Measurements from ENCODE around the gene KYAT1. TPM values are rescaled to one million over a fixed set of nuclear protein-coding genes. Genes with fewer than 3 reads are reported as not detected.

The KYAT1 gene
- total and polyA plus RNA-seq, 2 of the 13 experiments (the other 11 are each of a cell fraction or from before 2014, with no cell fraction given) = 9.2 to 46.5 TPM

GRCh38 chr9:128927731-128928411 is 46.1 kb upstream of the KYAT1 start (continued):
- TF ChIP-seq ZNF574 (CRISPR knock-in tag; IDR thresholded peaks at IDR 0.05) (no peak), LRRFIP1 (CRISPR knock-in tag; conservative IDR thresholded peaks at IDR 0.05) (no peak), EEA1 (CRISPR knock-in tag; IDR thresholded peaks at IDR 0.05; ENCODE audit: borderline replicate concordance) (no peak), UBTF (CRISPR knock-in tag; IDR thresholded peaks at IDR 0.05) (no peak), NPAS2 (CRISPR knock-in tag; IDR thresholded peaks at IDR 0.05; ENCODE audit: borderline replicate concordance) (no peak), ATF2 (CRISPR knock-in tag; IDR thresholded peaks at IDR 0.05) (peak; percentile 48; the same call in 1 of the 2 replicates), SAP130 (CRISPR knock-in tag; IDR thresholded peaks at IDR 0.05; ENCODE audit: low read depth) (peak; percentile 32; the same call in 1 of the 2 replicates), MATR3 (CRISPR knock-in tag; IDR thresholded peaks at IDR 0.05) (no peak), YY1 (IDR thresholded peaks at IDR 0.05; ENCODE audit: insufficient read depth, insufficient replicate concordance, low read depth, low read length) (no peak), MXD4 (CRISPR knock-in tag; IDR thresholded peaks at IDR 0.05) (no peak), ZNF652 (CRISPR knock-in tag; IDR thresholded peaks at IDR 0.05; ENCODE audit: borderline replicate concordance, low read depth) (peak; percentile 55; the same call in 1 of the 2 replicates), PHF5A (CRISPR knock-in tag; IDR thresholded peaks at IDR 0.05; ENCODE audit: low read depth, unreplicated experiment) (no peak), ZNF121 (CRISPR knock-in tag; IDR thresholded peaks at IDR 0.05) (0 out of 2 replicates have a peak, but pooled peaks have one; percentile 23), PRPF4 (IDR thresholded peaks at IDR 0.05; ENCODE audit: low read depth, low read length, poor library complexity, severe bottlenecking) (no peak), ZBTB38 (CRISPR knock-in tag; IDR thresholded peaks at IDR 0.05) (0 out of 2 replicates have a peak, but pooled peaks have one; percentile 45), ZNF512 (CRISPR knock-in tag; IDR thresholded peaks at IDR 0.05) (no peak), MIER3 (CRISPR knock-in tag; IDR thresholded peaks at IDR 0.05; ENCODE audit: borderline replicate concordance) (no peak)
